GM04503 (cell line): ENCODE measurements around the gene FNTB.

Experiments
- DNase-seq: peaks from one replicate; pipeline ENCODE4 v3.0.0-alpha.2; 2012; ENCODE audit warnings: low read depth

FNTB gene

DNA sequence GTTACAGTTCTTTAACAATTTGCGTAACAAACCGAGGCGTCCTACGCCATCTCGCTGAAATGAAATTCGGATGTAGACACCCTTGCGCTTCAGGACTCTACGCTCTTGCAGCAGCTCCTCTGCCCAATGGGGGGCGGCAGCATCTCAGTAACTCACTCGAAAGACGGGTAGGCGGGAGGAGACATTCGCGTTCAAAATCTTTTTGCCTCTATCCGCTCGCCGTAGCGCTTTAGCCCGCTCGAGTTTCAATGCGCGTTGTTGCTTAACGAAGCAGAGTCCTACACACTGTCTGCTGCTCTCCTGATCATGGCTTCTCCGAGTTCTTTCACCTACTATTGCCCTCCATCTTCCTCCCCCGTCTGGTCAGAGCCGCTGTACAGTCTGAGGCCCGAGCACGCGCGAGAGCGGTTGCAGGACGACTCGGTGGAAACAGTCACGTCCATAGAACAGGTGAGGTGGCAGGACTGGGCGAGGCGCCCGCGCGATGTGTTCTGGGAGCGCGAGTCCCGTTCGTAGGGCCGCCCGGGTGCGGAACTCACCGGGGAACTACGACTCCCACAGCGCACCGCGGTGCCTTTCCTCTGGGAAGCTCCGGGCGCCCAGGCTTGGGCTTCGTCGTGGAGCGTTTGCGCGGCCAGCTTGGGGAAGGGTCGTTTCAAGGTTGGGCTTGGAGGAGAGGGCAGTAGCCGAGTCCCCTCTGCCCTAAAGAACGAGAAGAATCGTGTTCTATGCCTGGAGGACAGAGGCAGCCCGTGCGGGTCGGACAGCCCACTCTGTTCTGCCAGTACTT, at the start of gene FNTB:
Gene FNTB, plus strand, starts transcription at position 248 of the 790 bp plus-strand sequence. Its CDS starts 59 bp downstream, at position 307.
- peak; percentile 89 for DNase-seq

- no peak for DNase-seq
Measured at GRCh38 chr14:64937171-64937820, 49.4 kb upstream of the FNTB start.

DNA sequence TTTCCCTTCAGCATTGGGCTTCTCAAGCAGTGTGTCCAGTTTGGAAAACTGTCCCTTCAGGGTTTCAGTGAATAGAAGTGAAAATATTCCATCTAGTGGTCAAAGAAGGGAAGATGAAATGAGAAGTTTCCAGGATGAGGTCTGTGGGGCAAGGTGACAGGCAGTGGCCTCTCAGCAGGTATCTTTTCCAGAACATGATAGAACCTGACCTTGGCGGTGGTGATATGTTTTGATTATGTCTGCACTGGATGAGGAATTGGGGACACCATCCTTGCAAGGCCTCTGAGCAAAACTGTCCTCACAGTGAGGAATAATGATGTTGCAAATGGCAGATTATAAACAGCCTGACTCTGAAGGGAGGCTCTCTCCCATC, 48.9 kb upstream of the FNTB start:
- no peak for DNase-seq

DNA sequence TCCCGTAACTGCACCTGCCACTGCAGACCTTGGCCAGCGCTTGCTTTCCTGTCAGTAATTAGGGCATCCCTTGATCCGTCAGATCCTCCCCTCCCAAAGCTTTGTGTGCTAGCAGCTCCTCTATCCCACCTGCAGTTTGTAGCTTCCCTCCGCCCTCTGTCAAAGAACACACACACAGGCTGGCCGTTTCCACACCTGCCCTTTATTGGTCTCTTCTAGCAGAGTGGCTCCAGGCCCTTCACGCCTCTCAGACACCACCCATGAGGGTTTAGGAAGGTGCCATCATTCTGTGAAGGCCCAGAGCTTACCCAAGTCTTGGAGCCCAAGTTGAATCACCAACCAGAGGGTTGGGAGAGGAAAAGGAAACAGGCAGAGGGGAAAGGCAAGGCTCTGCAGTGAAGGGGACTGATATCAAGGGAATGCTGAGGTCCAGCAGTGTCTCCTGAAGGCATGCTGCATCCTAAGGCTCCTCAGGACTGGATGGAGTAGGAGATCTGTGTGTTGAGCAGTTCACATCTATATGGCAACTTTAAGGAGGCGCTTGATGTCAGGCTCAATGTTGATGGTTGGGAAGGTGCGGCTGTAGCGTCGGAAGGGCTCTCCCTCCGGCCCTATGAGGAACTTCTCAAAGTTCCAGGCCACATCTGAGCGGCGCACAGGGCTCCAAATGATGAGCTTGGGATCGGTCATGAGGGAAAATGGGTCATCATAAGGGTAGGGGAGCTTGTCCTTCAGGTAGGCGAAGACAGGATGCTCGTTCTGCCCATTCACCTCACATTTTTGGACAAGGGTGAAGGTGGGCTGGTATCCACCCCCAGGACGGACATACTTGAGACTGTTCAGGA, 47.5 kb upstream of the FNTB start:
- DNase-seq, result no peak

DNA sequence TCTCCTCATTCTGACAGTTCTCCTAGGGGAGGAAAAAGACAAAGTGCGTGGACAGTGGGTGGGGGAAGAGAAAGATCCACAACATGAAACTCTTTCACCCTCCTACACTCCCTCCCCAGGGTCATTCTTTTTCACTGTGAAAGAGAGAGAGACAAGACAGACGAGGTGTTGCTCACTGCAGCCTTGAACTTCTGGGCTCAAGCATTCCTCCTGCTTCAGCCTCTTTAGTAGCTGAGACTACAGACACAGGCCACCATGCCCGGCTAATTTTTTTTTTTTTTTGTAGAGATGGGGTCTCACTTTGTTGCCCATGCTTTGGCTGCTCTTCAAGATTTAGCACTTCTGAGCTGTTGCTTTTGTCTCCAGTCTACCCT, 46.9 kb upstream of the FNTB start:
- no peak for DNase-seq

DNA sequence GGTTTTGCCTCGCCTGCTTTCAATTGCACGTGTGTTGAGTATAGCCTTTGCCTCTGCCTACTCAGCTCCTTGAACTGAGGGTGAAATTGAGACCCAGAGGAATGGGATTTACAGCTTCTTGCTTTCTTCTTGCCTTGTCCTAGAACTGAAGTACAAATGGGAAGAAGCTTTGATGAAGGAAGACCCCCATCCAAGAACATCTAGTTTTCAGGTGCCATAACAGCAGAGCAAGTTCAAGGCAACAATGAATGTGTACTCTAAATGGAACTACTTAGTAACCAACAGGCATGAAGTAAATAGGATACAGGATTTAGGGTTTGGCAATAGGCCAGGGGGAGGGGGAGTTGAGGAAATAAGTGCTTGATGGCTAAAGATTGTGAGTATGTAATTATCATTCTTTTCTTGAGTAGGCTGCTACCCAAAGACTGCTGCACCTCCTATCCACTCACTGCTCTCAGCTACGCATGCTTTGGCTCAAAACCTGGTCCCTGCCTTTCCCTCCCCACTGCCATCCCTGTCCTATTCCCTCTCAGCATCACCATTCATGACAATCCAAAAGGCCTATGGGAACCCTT, 46.3 kb upstream of the FNTB start:
- no peak for DNase-seq

DNA sequence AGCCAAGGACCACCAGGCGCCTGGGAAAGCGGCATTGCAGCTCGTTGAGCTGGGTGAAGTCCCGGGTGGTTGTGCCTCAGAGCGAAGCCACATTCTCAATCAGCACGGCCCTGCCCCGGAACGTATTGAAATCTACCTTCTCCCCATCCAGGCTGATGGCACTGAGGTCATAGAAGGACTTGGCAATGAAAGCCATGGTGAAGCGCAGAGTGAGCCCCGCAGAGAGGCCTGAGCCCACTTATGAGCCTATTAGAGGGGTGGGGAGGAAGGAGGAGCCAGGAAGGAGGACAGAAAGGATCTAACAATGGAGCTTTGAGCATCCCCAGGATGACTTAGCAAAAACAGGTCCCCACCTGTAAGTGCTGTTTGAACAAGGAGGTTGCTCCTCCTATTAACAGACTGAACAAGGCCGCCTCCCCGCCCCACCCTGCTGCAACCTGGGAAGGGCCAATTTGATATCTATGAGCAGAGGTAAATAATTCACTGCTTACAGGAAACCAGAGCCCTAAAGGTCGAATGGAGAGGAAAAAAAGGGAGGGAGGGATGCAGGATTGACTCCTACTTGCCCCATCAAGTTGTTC, 44.1 kb upstream of the FNTB start, which contains the start of gene GPX2:
Gene GPX2, minus strand, starts transcription at position 215 of the 581 bp plus-strand sequence. Its CDS starts 19 bp downstream, at position 196.
- no peak for DNase-seq

DNA sequence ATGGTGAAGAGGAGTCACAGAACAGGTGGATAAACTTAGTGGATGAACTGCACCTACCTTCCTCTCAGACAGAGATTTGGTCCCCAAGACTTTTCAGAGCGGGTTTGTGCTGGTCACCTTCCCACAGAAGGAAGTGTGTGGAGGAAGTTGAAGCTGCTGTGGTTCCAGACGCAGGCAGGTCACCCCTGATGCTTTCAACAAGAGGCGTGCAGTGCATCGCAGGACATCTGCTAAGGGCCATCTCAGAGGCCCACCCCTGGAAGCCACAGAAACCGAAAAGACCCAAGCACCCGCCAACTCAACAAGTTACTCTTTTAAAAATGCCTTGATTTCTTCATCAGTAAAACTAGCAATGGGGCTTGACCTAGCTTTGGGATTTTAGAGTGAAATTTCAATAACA, 43.1 kb upstream of the FNTB start:
- DNase-seq, result no peak

DNA sequence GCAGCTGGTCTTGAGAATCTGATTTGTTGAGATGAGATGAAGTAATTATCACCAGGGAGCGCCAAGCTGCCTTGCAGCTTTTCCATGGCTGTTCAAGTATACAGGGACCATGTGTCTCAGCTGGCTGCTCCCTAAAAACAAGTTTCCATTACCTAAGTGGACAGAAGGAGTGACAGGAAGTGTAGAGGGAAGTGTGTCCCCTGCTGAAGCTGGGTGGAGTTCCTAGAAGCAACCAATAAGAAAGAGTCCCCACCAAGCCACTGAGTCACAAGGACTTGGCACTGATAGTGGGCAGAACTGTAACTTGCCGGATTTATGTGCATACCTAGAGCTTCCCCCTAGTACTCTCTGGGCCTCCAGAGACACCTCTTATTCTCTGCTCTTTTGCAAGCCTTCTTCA, 42.7 kb upstream of the FNTB start:
- no peak for DNase-seq

DNA sequence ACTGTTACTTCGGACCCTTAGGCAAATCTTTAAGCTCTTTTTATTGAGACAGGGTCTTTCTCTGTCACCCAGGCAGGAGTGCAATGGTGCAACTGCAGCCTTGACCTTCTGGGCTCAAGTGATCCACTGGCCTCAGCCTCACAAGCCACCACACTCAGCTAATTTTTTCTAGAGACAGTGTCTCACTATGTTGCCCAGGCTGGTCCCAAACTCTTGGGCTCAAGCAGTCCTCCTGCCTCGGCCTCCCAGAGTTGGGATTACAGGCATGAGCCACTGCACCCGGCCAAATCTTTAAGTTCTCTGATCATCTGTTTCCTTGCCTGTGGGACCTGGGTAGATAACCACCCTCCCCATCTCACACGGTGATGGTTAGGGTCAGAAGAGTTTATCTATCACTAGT, 41.8 kb upstream of the FNTB start:
- DNase-seq, result no peak

DNA sequence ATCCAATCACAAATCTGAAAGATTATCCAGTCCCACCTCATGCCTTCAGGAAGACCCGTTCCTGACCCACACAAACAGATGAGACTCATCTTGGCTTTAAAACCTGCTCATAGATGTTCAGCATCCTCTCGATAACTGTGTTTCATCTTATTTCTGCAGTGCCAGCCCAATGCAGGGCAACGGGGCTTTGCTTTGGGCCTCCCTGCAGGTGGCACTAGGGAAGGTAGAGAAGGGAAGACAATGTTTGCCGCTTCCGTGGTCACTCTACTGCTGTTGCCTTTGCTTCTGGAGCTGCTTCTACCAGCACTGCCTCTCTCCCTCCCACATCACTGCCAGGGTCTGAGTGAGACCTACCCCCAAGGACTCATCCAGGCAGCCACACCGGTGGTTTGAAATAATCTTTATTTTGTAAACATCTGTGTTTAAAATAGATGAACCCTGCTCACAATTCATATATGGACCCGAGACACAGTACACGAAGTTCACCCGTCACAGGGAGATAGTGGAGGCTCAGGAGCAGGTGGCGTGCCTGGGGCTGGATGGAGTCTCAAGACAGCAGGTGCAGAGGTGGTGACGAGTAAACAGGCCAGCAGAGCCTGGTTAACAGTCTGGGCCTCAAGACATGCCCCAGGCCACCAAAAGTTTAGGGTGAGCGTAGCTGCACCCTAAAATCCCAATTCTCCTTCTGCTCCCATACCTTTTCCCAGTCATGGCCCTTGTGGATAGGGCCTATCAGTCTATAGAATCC, 41.1 kb upstream of the FNTB start:
- DNase-seq, result no peak

DNA sequence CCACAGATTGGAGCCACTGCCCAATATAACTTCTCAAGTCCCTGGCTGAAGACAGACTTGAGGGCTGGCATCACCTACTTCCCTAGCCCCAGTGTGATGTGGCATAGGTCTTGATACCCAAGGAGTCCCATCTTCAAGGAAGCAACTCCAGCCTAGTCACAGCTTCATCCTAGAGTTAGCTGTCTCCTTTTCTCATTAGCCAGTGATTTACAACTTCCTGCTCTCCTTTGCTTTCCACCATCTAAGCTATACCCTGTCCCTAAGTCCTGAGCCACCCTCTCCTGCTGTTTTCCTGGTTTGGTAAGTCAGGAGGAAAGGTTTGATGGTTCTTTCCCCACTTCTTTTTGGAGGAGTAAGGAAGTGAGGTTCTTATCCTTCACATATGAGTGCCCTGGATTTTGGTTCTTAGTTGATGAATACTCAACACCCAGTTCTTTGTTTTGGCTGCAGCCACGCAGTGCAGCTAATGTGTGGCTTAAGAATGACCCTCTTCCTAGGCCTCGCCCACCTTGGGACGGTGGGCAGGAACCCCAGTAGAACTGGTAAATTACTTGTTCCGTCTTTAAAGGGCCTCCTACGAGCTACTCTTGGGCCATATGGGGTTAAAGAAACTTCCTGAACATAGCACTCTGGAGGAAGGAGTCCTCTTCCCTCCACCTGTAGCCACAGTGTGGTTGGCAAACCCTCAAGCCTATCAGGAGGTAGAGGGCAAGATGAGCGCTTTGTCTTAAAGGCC, 40.2 kb upstream of the FNTB start:
- no peak for DNase-seq

DNA sequence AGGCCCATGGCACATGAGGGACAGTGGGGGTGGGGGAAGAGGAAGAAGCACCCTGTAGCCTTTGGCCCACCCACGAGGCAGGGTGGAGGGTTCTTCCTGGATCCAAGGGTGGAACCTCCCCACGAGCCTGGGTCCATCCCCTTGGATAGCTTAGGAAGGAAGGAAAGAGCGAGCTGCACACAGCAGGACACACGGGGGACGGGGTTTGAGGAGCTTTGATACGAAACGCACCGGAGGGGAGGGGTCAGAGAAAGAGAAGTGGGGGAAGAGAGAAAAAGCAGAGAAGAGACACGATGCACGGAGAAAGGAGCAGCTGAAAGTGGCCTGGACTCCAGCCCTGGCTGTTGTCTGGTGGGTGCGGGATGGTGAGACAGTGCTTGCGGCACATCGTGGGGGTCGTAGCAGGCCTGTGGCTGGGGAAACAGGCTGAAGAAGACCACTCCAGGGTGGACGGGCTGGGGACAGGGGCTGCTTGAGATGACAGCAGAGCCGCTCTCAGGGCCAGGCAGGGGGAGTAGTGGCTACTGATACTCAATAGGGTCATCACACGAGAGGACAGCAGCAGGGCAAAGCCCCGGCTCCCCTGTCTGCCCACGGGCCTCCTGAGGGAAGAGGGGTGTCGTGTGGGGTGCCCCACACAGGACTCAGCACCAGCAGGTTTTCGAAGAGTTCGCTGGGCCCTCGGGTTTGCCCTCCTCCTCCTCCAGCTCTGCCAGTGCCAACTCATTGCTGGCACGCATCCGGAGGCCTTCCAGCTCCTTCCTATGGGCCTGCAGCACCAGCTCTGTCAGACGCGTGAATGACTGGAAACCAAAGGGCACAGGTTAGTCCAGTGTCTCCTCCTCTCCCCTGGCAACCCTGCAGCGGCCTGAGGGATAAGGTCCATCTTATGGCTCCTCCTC, 38.7 kb upstream of the FNTB start:
- no peak for DNase-seq

- no peak for DNase-seq
Measured at GRCh38 chr14:64948612-64949210, 38.0 kb upstream of the FNTB start.

GRCh38 chr14:64950889-64951288, 35.8 kb upstream of the FNTB start:
- DNase-seq, result no peak

DNA sequence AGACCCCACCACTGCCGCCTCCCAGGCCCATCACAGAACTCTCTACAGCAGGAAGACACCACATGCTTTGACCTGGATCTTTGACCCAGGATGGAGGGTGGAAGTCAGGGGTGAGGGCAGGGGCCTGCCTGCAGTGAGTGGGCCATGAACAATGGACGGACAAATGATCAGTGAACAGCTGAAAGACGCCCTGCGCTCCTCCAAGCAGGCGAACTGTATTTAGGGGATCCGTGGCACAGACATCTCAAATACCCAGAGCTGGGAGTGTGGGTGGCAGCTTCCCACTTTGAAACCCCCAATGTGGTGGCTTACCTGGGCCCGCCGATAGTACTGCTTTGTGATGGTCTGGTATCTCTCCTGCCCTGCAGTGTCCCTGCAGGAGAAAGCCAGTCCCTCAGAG, 35.4 kb upstream of the FNTB start:
- DNase-seq, result no peak

- no peak for DNase-seq
Measured at GRCh38 chr14:64951724-64952123, 35.0 kb upstream of the FNTB start.

DNA sequence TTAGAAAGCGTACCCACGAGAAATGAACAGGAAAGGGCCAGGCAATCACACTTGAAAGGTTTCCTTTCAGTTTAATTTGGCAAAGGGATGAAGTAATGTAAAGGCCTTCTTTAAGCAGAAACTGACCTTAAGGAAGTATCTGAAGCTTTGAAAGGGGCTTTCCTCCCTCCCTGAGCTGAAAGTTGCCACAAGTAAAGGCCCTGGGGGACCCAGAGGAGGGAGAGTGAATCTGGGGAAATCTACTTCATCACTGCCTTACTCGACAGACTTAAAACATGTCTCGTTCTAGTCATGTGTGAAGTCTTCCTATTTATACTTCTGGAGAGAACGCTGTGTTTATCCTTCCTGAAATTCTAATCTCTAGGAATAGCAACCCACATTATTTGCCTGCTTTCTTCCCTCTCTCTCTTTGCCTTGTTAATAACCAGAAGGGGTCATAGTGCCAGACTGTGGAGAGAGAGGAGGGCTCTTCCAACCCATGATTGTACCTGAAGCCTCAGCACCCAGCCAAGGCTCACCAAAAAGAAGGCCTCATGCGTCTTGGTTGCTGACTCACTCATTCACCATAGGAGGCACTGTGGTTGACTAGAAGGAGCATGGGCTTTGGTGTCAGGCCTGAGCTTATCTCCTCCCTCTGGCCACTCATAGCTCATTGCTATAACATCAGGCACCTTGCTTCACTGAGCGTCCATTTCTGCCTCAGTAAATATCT, 33.9 kb upstream of the FNTB start:
- no peak for DNase-seq

DNA sequence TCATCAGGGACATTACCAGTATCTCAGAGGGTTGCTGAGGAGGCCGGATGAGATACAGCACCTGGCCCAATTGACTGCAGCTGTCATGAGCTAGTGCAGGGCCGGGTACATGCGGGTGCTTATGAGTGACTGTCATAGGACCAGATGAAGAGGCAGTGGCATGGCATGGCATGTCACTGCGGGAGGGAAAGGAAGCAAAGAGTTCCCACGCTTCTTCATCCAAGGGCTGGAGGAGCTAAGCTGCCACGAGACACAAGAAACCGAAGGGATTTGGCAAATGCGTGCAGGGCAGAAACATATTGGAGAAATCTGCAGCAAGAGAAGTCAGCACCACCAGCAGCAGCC, 33.4 kb upstream of the FNTB start:
- DNase-seq, result no peak
